Regular cardiac myocyte (primary cell): Measurements from ENCODE around the gene PLA2G5. TPM values are rescaled to one million over a fixed set of nuclear protein-coding genes. Genes with fewer than 3 reads are reported as not detected.

Experiments
- total RNA-seq: library from RNA; depleted of rRNA; stranded (reverse); fragments of >200 nt; gene quantifications from 2 replicates; pipeline ENCODE4 v1.2.3, GENCODE V29; 2014

The PLA2G5 gene
- 0.56 TPM in 1 of 2 replicates, not detected in the other for total RNA-seq

GRCh38 chr1:20069874-20070273 lies at the start of gene PLA2G5:
PLA2G5 (plus strand) TSS chr1:20070194; CDS start chr1:20084831, 14,637 bp downstream.

GRCh38 chr1:20119347-20119746 lies 49.4 kb downstream of the PLA2G5 start, which contains the start of gene PLA2G2D:
PLA2G2D (minus strand) TSS chr1:20119536; CDS start chr1:20119498, 38 bp downstream.

GRCh38 chr1:20138961-20139550 lies 69.1 kb downstream of the PLA2G5 start, which contains the start of gene PLA2G2F:
PLA2G2F (plus strand) TSS chr1:20139323; CDS start chr1:20139428, 105 bp downstream.

Other genes with a start within 250 kb of the PLA2G5 start
- 4.5 and 5.9 TPM in 2 replicates for gene OTUD3, start 187.8 kb upstream of the PLA2G5 start, total RNA-seq
- not detected in 2 replicates for gene PLA2G2E, start 146.6 kb upstream of the PLA2G5 start, total RNA-seq
- not detected in 2 replicates for gene PLA2G2A, start 90.6 kb upstream of the PLA2G5 start, total RNA-seq
- not detected in 2 replicates for gene PLA2G2D, start 49.3 kb downstream of the PLA2G5 start, total RNA-seq
- not detected in 2 replicates for gene PLA2G2F, start 69.1 kb downstream of the PLA2G5 start, total RNA-seq
- under 0.01 and 0.28 TPM in 2 replicates for gene UBXN10, start 115.9 kb downstream of the PLA2G5 start, total RNA-seq
- gene PLA2G2C, start 116.3 kb downstream of the PLA2G5 start, total RNA-seq = not detected in 2 replicates
- not detected in 2 replicates for gene VWA5B1, start 220.7 kb downstream of the PLA2G5 start, total RNA-seq